Stomach (tissue), 4 donors: ENCODE measurements around the gene KRTAP5-9.
"Not testable (repeated sequence)": the region's sequence is repeated elsewhere in the genome, so short reads cannot be mapped to it uniquely, and the experiment has no call there.

Experiments used
- CTCF ChIP-seq, 7 experiments: fragments of 450-650 bp in 4 of 7; fragments of 200-600 bp in 3 of 7; sonication (generic) in 3 of 7; IDR thresholded peaks; one replicate each; pipeline ENCODE4 v1.5.1; 2016 to 2019; ENCODE audit warnings: antibody characterized with exemption in 7 of 7, control low read depth in 2 of 7, mild to moderate bottlenecking in 1 of 7
- EP300 ChIP-seq: sonication (generic); formaldehyde crosslinking; IDR thresholded peaks from one replicate; pipeline ENCODE4 v1.6.1; 2017; ENCODE audit warnings: antibody characterized with exemption
- POLR2A ChIP-seq, 4 donors: fragments of 450-650 bp; IDR thresholded peaks; one replicate each; pipeline ENCODE4 v1.6.1; 2016; ENCODE audit warnings: antibody characterized with exemption in 4 of 4, control low read depth in 2 of 4, mild to moderate bottlenecking in 1 of 4, moderate library complexity in 1 of 4
- POLR2AphosphoS5 ChIP-seq, 3 donors: sonication (generic); formaldehyde crosslinking; IDR thresholded peaks; one replicate each; pipeline ENCODE4 v1.6.1; 2016; ENCODE audit warnings: antibody characterized with exemption in 3 of 3

- not testable (repeated sequence) for TF ChIP-seq CTCF (IDR thresholded peaks at IDR 0.05); POLR2A (IDR thresholded peaks at IDR 0.05); EP300; POLR2AphosphoS5 (IDR thresholded peaks at IDR 0.05)
Observed at GRCh38 chr11:71537977-71538665, 10.1 kb upstream of the KRTAP5-9 start, which contains the start of gene KRTAP5-8.
